Brain pericyte (primary cell): ENCODE measurements around the gene MARK3.
A peak's percentile ranks its signal among the peaks of the same experiment; 100 is the strongest.

Experiments
- DNase-seq: peaks from one replicate; pipeline ENCODE4 v3.0.0-alpha.2; 2012; ENCODE audit warnings: low read depth, low spot score

Gene MARK3

DNA sequence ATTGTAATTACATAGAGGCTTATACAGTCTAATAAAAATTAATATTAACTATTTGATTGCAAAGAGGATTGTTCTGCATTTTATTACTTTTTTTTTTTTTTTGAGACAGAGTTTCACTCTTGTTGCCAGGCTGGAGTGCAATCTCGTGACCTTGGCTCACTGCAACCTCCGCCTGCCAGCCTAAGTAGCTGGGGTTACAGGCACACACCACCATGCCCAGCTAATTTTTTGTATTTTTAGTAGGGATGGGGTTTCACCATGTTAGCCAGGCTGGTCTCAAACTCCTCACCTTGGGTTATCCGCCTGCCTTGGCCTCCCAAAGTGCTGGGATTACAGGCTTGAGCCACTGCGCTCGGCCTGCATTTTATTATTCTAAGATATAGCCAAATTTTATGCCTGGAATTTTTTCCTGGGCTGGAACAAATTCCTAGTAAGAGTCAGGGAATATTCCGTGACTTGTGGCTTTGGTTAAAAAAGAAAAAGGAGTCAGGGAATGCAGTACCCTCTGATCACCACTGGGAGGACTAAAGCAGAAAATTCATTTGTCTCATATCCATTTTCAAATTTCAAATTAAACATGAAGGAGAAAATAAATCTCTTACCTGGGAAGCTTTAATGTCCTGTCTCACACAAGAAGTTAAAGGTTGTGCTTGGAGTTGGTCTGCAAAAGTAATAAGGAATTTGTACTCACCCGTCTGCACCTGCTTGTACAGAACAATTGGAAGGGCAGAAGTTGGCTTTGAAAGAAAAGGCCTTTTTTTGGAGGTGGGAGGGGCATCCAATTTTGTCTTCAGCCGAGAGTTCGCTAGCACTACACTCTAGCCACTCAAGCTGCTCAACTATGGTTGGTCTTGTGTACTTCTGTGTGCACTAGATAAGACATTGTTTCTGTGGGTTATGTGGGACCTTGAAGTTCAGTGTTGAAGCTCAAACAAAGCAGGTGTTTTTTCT is 8.7 kb downstream of the MARK3 start:
- DNase-seq = no peak

DNA sequence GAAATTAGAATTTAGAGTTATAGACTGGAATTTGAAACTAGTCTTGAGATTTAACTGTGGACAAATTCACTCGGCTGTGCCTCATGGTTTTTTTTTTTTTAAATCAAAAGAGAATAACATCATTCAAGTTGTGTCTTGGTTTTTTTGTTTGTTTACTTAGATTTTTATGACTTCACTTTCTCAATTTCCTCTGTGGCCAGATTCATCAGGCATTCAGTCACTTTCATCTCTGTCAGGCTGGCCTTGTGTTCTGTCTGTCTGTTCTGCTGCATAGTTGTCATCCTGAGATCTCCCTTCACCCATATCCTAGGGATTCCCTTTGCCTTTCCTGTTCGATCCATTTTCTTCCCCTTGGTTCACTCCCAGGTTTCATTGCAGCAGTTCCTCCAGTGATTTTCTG is 10.0 kb downstream of the MARK3 start:
- no peak for DNase-seq

DNA sequence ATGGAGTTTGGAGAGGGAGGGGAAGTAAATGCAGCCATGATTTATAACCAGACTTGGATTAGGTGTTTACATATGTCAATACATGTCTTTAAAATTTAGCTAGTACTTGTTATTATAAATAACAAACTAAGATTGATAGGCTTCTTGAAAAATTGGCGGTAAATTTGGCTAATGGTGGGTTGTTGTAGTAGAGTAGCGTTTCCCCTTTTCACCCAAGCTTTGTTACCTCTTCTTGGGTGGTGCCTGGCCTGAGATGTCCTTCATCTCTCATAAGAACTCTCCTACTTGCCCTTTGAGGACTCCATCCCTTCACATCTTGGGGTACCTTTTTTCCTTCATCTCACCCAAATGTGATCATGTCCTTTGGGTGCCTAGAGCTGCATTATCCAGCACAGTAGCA is 11.2 kb downstream of the MARK3 start:
- DNase-seq = no peak

DNA sequence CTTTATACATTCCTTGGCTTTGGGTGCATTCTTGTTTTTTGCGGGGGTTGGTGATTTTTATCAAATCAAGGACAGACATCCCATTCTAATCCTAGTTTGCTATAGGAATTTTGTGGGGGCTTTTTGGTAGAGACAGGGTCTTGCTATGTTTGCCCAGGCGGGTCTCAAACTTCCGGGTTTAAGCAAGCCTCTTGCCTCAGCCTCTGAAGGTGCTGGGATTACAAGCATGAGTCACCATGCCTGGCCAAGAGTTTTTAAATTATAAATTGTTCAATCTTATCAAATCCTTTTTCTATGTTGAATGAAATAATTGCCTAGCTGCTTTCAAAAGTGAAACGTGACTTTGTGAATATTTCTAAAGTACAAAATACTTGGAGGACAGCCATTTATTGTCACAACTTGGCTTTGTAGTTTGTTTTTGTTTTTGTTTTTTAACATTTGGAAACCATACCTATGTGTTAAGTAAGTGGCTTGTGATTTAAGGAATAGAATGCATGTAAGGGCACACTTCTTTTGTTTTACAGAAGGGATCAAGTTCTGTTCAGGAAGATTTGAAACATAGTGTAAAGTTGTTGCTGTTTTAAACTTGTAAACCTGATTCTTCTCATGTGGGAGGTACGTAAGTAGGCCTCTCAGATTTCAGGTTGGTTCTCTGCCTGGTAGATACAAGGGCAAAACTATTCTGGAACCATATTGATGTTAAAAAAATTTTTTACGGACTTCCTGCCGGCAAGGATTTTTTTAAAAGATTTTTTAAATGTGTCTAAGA is 13.4 kb downstream of the MARK3 start:
- DNase-seq = no peak

DNA sequence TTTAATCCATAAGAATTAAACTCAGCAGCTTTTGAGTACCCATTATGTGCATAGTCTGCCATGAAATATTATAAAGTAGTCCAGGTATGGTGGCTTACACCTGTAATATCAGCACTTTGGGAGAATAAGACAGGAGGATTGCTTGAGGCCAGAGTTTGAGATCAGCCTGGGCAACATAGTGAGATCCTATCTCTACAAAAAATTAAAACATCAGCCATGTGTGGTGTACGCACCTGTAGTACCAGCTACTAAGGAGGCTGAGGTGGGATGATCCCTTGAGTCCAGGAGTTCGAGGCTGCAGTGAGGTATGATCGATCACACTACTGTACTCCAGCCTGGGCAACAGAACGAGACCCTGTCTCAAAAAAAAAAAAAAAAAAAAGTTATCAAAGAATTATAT is 15.3 kb downstream of the MARK3 start:
- DNase-seq = no peak

DNA sequence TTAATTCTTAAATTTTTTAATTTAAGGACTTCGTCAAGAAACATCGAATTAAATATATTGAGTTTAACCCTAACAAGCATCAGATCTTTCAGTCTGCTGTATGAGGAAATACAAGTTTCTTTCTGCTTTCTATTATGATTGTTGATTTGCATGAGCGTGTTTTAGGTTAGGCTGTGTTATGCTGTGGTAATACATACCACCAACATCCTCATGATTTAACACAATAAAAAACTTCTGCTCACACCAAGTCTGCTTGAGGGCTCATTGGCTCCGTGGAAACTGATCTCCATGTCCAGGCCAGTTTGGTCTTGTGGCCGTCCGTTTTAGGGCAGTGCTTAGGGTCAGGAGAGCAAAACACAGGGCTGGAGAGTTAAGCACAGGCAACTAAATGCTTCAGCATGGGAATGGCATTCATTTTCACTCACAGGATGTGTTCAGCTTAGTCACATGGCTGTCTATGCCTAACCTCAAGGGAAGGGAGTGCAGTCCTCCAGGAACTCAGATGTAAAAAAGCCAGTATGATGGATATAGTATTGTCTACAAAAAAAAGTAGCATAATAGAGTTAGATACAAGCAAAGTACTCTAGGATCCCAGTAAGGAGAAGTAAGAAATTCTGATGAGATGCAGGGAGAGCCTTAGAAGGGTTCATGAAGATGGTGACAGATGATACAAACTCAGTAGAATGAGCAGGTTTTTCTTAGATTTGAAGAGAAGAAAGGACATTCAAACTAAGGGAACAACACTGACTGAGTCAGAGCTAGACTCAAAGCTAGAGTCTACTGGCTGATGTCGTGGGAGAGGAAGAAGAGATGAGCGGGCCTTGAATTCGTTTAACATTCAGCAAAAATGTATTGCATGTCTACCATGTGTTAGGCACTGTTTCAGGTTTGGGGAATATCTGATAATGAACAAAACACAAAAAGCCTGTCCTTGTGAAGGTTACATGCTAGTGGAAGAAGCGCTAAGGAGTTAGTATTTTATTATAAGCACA is 16.3 kb downstream of the MARK3 start:
- peak; percentile 49 for DNase-seq

DNA sequence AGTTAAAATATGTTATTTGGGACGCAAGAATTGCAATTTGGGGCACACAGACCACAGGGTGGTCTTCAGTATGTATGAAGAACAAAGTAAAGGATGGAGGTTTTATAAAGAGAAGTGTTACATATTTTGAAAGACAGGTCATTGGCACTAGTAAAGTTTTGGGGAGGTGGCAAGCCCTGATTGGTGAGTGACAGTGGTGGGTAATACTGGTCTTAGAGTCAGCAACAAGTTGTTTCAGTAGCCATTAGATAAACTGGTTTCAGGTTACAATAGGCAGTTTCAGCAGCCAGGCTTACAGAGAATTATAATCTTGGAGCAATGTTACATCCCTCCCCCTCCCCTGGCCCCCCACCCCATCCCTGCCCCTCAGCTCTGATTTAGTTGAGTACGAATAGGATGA is 17.5 kb downstream of the MARK3 start:
- no peak for DNase-seq

DNA sequence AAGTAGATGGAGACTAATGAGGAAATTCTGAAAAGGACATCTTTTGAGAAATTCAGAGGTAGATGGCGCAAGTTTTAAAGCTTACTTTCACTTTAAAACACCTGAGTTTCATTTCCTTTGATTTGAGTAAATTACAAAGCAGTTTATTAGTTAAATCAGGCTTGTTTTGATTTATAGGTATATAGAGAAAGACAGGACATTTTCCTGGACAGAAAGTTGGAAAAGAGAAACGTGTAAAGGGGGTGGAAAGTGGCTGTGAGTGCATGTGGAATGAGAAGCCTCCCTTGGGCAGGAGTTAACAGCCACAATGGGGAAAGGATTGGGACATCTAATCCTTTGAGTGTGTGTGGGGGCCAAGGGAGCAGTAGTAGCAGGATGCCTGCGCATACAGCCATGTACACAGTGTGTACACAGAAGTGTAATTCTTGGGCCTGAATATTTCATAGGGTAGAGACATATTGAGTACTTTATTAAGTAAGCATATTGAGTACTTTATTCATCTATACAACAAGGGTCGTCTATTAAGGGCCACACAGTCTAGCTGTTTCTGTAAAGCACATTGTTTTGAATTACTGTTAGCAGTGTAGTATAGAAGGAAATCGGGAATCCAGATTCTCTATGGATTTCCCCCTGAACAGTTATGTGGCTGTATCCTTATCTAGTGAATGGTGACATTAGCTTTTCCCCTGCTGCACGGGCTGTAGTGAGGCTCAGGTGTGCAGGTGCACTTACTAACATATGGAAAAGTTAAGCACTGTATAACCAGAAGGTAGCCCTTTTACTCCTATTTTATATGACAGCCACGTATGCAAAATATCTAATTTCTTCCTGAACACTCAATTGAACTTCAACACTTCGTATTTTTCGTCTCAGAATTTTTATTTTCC is 19.1 kb downstream of the MARK3 start:
- no peak for DNase-seq

DNA sequence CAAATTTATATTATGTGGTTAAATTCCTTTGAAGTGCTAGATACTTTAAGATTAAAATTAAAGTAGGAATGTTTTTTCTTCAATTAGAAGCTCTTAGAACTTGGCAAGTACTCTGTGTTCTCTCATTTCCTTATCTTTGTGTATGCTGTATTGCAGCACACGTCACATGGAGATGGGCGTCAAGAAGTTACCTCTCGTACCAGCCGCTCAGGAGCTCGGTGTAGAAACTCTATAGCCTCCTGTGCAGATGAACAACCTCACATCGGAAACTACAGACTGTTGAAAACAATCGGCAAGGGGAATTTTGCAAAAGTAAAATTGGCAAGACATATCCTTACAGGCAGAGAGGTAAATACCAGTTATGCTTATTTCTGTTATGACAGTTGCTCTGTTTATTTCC is 19.7 kb downstream of the MARK3 start:
- no peak for DNase-seq

DNA sequence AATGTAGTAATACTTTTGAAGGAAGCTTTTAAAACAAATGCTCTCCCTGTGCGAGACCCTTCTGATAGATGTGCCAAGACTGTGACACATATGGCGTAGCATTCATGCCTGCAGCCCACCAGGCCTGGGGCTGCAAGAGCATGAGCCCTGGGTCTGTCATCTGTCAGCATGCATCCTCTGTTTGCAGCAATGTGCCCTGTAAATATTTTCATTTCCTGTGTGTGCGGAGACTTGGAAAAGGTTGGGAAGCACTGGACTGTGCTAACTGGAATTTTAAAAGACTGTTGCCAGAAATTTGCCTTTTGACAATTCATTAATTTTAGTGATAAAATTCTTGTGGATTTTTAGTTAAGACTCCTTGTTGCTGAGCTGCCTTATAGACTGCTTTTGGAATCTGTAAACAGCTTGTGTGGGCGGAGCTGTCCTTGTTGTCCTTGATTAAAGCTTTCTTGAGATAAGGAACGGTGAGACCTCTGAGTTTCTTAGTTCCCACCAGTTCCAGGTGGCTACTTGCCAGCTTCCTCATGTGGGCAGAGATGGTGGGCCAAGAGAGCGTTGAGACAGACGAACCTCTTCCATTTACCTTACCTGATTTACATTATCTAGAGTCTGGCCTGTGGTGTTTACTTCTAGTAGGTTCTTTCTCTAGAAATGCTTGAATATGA is 23.4 kb downstream of the MARK3 start:
- DNase-seq = no peak

DNA sequence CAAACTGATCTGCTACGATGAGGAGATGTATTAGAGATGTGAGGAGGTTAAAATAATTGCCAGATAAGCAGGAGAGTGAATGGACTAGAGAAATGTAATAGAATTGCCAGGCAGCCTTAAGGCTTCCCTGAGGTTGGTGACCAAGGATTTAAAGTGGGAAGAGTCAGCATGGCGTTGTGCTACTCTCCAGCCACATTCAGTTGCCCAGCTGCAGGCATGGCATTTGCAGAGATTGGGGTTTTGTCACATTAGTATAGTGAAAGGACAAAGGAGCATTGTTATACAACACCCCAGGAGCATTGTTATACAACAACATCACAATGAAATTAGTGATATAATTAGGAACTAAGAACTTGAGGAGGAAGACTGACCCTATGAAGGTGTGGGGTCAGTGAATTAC is 31.7 kb downstream of the MARK3 start:
- no peak for DNase-seq

DNA sequence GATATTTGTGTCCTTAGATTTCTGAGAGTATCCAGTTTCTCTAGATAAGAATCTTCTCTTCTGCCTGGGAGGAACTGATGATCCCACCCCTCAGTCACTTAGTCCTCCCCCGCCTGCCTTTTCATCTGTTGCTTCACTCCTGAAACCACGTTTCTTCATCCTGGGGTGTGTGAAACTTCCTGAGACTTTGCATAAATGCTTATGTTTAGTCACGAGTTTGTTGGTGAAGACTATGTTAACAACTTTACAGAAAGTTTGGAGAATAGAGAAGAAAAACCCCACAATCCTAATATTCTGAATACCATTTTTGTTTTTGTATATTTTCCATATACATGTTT is 33.2 kb downstream of the MARK3 start:
- no peak for DNase-seq

DNA sequence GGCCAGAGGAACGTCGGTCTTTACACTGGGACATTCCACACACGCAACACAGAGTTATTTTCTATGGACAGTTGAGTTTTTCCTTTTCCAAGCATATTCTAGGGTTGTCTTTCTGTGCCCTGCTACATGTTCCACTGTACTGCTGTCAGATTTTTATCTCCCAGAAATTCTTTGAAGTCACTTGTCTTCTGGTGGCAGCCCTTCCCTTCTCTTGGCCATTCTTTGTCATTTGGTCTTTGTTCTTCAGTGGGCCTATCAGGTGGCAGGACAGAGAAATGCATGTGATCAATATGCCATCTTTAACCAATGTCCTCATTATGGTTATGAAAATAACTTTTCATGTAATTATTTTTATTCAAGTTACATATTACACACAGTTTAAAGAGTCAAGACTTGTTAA is 36.3 kb downstream of the MARK3 start:
- DNase-seq = no peak

DNA sequence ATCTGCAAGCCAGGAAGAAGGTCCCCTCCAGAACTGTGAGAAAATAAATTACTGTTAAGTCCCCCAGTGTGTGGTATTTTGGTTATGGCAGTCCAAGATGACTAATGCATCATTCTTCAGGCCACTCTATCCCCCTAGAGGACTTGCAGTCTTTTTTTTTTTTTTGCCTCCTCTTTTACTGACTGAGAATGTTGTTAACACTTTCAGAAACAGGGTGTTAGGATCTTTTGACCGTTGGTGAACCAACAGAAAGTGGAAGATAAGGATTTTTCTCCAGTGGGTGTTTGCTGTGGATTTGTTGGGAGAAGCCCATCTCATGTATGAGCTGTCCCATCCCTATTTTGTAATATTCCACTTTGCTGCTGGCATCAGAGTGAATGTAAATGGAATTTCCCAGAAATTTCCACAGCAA is 37.8 kb downstream of the MARK3 start:
- peak; percentile 31 for DNase-seq

DNA sequence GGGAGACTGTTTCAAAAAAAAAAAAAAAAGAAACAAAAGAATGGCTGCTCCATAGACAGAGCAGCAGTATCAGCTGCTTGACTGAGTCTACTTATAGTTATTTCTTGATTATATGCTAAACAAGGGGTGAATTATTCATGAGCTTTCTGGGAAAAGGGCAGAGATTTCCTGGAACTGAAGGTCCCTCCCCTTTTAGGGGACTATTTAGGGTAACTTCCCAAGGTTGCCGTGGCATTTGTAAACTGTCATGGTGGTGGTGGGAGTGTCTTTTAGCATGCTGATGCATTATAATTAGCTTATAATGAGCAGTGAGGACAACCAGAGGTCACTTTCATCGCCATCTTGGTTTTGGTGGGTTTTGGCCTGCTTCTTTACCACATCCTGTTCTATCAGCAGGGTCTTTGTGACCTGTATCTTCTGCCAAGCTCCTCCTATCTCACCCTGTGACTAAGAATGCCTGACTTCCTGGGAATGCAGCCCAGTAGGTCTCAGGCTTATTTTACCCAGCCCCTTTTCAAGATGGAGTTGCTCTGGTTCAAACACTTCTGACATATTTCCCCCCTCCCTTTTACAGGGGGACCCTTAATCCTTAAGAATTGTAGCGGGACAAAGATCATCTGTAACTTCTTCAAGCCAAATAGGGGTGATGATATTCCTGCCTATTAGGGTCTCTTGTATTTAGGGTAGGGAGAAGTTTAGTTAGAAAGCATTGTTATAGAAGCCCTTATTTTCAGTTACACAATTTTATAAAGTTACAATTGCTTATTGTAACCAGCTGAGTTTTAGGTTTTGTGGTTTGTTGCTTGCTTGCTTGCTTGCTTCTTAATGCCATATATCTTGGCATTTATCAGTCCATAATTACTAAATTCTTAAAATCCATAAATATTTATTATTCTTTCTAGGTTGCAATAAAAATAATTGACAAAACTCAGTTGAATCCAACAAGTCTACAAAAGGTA is 42.5 kb downstream of the MARK3 start:
- DNase-seq = no peak

DNA sequence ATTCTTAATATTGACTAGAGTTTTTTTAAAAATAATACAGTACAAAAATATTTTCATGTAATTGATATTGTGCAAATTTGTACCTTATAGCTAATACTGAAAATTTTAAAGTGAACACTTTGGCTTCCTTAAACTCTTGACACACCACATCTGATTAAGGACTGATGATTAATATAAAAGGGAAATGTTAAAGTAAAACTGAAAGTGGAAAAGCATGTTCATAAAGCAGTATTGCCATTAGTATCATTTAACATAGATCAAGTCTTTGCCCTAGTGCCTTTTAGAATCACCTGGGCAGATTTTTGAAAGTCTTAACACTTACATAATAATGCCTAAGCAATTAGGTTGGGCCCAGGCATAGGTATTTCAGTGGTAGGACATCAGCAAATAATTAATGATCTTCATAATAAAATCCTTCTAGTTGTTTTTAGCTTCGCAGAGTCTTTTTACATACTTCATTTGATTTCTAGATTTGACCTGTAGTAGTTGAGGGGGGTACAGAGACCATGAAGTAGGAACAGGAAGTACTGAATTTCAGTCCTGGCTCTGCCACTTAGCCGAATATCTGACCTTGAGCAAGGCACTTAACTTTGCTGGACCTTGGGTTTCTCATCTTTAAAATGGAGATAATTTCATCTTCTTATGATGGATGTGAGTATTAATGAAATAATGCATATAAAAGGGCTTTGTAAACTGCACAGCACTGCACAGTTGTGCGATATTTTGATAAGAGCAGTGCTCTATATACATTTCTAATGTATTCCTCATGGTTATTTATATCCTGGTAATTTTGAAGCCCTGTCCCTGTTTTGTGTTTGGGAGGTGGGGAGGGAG is 43.7 kb downstream of the MARK3 start:
- DNase-seq = no peak

DNA sequence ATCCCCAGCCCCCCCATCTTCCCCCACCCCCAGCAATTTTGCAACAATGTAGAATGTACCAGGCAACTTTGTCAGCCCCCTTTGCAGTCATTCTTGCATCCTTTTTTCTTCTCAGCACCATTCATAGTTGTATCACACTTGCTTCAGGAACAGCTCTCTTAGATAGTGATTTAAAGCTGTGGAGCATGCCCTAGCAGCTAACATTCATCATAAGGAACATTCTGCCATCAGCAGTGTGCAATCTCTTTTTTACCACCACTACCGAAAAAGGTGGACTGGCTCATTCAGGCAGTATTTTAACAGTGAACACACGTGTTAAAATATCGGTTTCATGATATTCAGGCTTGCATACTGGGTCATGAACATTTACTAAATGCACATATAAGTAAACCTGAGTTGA is 45.1 kb downstream of the MARK3 start:
- no peak for DNase-seq

DNA sequence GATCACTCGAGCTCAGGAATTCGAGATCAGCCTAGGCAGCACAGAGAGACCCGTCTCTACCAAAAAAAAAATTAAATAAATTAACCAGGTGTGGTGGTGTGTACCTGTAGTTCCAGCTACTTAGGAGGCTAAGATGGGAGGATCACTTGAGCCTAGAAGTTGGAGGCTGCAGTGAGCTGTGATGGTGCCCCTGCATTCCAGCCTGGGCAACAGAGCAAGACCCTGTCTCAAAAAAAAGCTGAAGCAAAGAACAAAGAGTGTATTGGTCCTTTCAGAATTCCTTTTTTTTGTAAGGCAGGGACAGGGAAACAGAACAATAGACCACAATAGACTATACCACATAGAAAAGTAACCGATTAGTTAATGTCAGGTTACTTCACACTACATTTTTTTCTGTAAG is 47.4 kb downstream of the MARK3 start:
- DNase-seq = no peak
